Endodermal cell (in vitro differentiated cells): ENCODE results near the gene ZNF443. TPM values are rescaled to one million over a fixed set of nuclear protein-coding genes. Genes with fewer than 3 reads are reported as not detected.
A peak's percentile ranks its signal among the peaks of the same experiment; 100 is the strongest.
"Not testable (repeated sequence)": the region's sequence is repeated elsewhere in the genome, so short reads cannot be mapped to it uniquely, and the experiment has no call there.

ENCODE experiments used
- DNase-seq: peaks from one replicate; pipeline ENCODE4 v3.0.0-alpha.2; 2017
- H3K27ac ChIP-seq: 2 replicates; pipeline ENCODE4 v1.5.1; 2013; ENCODE audit warnings: mild to moderate bottlenecking, low read depth, low read length, moderate library complexity
- H3K27me3 ChIP-seq: 2 replicates; pipeline ENCODE4 v1.6.1; 2013; ENCODE audit warnings: mild to moderate bottlenecking, low read length, moderate library complexity; ENCODE audit not compliant: insufficient read depth, control insufficient read depth, poor library complexity, severe bottlenecking
- H3K36me3 ChIP-seq: 2 replicates; pipeline ENCODE4 v1.7.0; 2013; ENCODE audit warnings: mild to moderate bottlenecking, low read length, moderate library complexity; ENCODE audit not compliant: control insufficient read depth, insufficient read depth
- H3K4me1 ChIP-seq: one replicate; pipeline ENCODE4 v1.7.0; 2013; ENCODE audit warnings: low read length; ENCODE audit not compliant: control insufficient read depth, insufficient read depth
- H3K4me3 ChIP-seq: 2 replicates; pipeline ENCODE4 v1.5.1; 2013; ENCODE audit warnings: mild to moderate bottlenecking, low read length, moderate library complexity
- H3K9ac ChIP-seq: 2 replicates; pipeline ENCODE4 v1.6.1; 2013; ENCODE audit warnings: mild to moderate bottlenecking, low read length, moderate library complexity; ENCODE audit not compliant: poor library complexity, severe bottlenecking; ENCODE audit errors: extremely low read depth
- H3K9me3 ChIP-seq: 2 replicates; pipeline ENCODE4 v1.6.1; 2013; ENCODE audit warnings: mild to moderate bottlenecking, low read length, moderate library complexity; ENCODE audit not compliant: control insufficient read depth
- H3K27ac Mint-ChIP-seq: 2 replicates; pipeline ENCODE4 v1.8.0; 2020; ENCODE audit warnings: mixed read lengths
- H3K27me3 Mint-ChIP-seq: 2 replicates; pipeline ENCODE4 v1.8.0; 2021; ENCODE audit warnings: mild to moderate bottlenecking, mixed read lengths; ENCODE audit not compliant: insufficient read depth
- H3K36me3 Mint-ChIP-seq: 2 replicates; pipeline ENCODE4 v1.8.0; 2020; ENCODE audit warnings: low read depth, mixed read lengths
- H3K4me1 Mint-ChIP-seq: 2 replicates; pipeline ENCODE4 v1.8.0; 2020; ENCODE audit warnings: mixed read lengths
- H3K4me3 Mint-ChIP-seq: 2 replicates; pipeline ENCODE4 v1.8.0; 2020; ENCODE audit warnings: mild to moderate bottlenecking, moderate library complexity, mixed read lengths
- H3K9me3 Mint-ChIP-seq: 2 replicates; pipeline ENCODE4 v1.8.0; 2020; ENCODE audit warnings: mild to moderate bottlenecking, mixed read lengths
- WGBS, 2 experiments: methylation state at CpG; one replicate each; pipeline versions ENCODE4 v1.1.5 to v1.1.7; 2013; ENCODE audit warnings: missing lambda C conversion rate in 2 of 2, mixed read lengths in 1 of 2; ENCODE audit not compliant: insufficient coverage in 1 of 2, insufficient read length in 1 of 2; 5-methylcytosine and 5-hydroxymethylcytosine counted together
- total RNA-seq, 2 donors: library from RNA; stranded (reverse); fragmentation: NEBNext Ultra II Directional in 1 of 2; extraction: Animal tissue kit (Norgen Biotek cat#: 25700) in 1 of 2; gene quantifications; 2 replicates in 1 of 2; 3 replicates in 1 of 2; pipeline ENCODE4 v1.2.1, GENCODE V29; 2021
- TF ChIP-seq, protein P1 (sequence below): fragments of 200-600 bp; sonication (generic); conservative IDR thresholded peaks from 2 replicates; pipeline ENCODE4 v1.5.0; 2021; ENCODE audit warnings: antibody characterized with exemption, mild to moderate bottlenecking

ZNF443 gene
- total RNA-seq, 2 donors from 2014 or later = 14.3 to 18.6 TPM

DNA sequence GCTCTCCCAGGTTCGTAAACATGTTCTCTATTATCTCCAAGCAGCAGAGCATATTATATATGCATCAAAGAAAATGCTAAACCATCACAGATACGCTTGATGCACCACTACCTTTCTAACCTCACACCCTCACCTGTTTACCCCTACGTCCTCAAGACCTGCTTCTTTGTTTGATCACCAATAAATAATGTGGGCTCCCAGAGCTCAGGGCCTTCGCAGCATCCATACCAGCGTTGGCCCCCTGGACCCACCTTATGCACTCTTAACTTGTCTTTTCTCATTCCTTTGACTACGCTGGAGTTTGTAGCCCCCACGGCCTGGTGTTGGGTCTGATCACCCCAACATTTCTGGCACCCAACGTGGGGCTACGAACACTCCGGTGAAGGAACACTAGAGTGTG, 10.0 kb upstream of the ZNF443 start:
- Mint-ChIP-seq H3K9me3 (peaks cover 74% of the 10 kb centered on the region), H3K27ac (no peak overlapping the region), H3K4me3 (no peak overlapping the region), H3K27me3 (no peaks in the 10 kb centered on the region), H3K4me1 (no peaks in the 10 kb centered on the region), H3K36me3 (peaks cover 8% of the 10 kb centered on the region)
- TF ChIP-seq, protein P1, sequence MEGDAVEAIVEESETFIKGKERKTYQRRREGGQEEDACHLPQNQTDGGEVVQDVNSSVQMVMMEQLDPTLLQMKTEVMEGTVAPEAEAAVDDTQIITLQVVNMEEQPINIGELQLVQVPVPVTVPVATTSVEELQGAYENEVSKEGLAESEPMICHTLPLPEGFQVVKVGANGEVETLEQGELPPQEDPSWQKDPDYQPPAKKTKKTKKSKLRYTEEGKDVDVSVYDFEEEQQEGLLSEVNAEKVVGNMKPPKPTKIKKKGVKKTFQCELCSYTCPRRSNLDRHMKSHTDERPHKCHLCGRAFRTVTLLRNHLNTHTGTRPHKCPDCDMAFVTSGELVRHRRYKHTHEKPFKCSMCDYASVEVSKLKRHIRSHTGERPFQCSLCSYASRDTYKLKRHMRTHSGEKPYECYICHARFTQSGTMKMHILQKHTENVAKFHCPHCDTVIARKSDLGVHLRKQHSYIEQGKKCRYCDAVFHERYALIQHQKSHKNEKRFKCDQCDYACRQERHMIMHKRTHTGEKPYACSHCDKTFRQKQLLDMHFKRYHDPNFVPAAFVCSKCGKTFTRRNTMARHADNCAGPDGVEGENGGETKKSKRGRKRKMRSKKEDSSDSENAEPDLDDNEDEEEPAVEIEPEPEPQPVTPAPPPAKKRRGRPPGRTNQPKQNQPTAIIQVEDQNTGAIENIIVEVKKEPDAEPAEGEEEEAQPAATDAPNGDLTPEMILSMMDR = no peak
- Histone ChIP-seq H3K27ac (no peak overlapping the region), H3K36me3 (no peaks in the 10 kb centered on the region), H3K9me3 (peaks cover 58% of the 10 kb centered on the region), H3K4me1 (no peaks in the 10 kb centered on the region), H3K4me3 (peak overlapping the region; percentile 29), H3K9ac (no peak overlapping the region), H3K27me3 (no peaks in the 10 kb centered on the region)
- 79 to 82% methylated on average over 7 to 10 of the region's 10 CpGs for WGBS, 2 experiments
- peak; percentile 40 for DNase-seq

DNA sequence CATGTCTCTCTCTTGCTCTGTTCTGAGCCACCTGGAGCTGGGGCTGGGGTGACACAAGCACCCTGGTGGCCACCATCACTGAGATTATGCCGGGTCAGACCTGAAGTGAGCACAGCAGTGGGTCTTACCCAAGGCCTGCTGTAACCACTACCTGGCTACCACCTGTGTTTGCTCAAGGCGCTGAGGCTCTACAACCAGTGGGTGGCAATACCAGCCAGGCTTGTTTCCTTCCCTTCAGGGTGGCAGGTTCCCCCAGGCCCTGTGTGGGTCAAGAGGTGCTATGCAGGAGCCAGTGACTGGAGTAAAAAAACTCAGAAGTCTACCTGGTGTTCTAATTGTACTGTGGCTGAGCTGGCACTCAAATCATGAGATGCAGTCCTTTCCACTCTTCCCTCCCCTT, 8.0 kb upstream of the ZNF443 start:
- no peak for DNase-seq
- Histone ChIP-seq H3K9me3 (peaks cover 60% of the 10 kb centered on the region), H3K4me1 (no peaks in the 10 kb centered on the region), H3K36me3 (no peaks in the 10 kb centered on the region), H3K27me3 (no peaks in the 10 kb centered on the region), H3K27ac (no peak overlapping the region), H3K9ac (no peak overlapping the region), H3K4me3 (no peak overlapping the region)
- Mint-ChIP-seq H3K4me3 (no peak overlapping the region), H3K4me1 (no peaks in the 10 kb centered on the region), H3K27ac (no peak overlapping the region), H3K36me3 (peaks cover 8% of the 10 kb centered on the region), H3K9me3 (peaks cover 79% of the 10 kb centered on the region), H3K27me3 (no peaks in the 10 kb centered on the region)
- WGBS, 2 experiments = 63 to 66% methylated on average over 1 to 2 of the region's 2 CpGs
- TF ChIP-seq, protein P1 = no peak

DNA sequence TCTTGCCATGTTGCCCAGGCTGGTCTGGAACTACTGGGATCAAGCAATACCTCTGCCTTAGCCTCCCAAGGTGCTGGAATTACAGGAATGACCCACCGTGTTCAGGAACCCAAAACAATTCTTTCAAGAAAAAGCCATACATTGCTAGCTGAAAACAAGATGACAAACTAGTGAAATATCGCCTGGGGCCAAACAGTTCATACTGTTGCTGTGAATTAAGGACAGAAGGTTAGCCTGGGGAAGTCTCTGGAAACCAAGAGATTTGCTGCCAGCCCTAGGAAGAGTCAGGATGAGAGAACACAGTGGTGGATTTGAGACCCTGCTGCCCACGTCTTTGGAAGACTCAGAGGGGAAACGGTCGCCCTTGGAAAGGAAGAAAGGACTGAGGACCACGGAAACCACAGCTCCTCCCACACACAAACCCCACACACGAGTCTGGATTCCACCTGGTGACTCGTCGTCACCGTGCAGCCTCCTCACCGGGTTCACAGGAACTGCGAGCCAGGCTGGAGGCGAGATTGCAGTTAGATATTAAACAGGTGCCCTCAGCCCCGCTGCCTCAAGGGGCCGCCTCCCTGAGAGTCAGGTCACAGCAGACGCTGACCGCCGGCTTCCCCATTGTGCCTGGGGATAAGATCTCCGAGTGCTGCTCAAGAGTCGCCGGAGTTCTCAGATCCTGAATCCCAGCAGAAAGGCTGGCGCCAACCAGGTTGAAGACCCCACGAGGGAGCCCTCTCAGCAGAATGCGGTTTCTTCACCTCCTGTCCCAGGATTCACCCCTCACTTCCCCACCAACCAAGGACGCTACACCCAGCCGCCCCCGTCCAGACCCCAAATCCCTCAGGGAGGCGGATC, 908 bp downstream of the ZNF443 start:
- WGBS, 2 experiments = 3 to 14% methylated on average over 1 to 22 of the region's 28 CpGs
- H3K27me3 Mint-ChIP-seq, H3K4me1 ChIP-seq, H3K4me1 Mint-ChIP-seq, H3K36me3 ChIP-seq, H3K27me3 ChIP-seq: not testable (repeated sequence)
- DNase-seq = peak; percentile 54
- Histone ChIP-seq H3K4me3 (peak overlapping the region; percentile 88), H3K9ac (peak overlapping the region; percentile 89), H3K27ac (peak overlapping the region; percentile 92), H3K9me3 (peaks cover 29% of the 10 kb centered on the region)
- Mint-ChIP-seq H3K27ac (peak overlapping the region; percentile 99), H3K9me3 (peaks cover 50% of the 10 kb centered on the region), H3K36me3 (peaks cover 23% of the 10 kb centered on the region), H3K4me3 (peak overlapping the region; percentile 95)

DNA sequence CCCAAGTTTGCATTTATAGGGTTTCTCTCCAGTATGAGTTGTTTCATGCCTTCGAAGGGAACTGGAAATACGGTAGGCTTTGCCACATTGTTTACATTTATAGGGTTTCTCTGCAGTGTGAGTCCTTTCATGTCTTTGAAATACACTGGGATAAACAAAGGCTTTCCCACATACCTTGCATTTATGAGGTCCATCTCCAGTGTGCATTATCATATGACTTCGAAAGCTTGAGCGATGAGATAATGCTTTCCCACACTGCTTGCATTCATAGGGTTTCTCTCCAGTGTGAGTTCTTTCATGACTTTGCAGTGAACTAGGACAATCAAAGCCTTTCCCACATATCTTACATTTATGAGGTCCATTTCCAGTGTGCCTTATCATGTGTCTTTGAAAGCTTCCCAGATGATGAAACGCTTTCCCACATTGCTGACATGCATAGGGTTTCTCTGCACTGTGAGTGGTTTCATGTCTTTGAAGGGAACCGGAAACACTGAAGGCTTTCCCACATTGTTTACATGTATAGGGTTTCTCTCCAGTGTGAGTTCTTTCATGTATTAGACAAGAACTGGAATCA, 10.0 kb downstream of the ZNF443 start:
- H3K4me1 Mint-ChIP-seq, H3K27me3 Mint-ChIP-seq, H3K27me3 ChIP-seq, H3K27ac Mint-ChIP-seq, H3K27ac ChIP-seq, H3K4me1 ChIP-seq, H3K9ac ChIP-seq, DNase-seq, H3K4me3 Mint-ChIP-seq: not testable (repeated sequence)
- Histone ChIP-seq H3K9me3 (peaks cover 74% of the 10 kb centered on the region), H3K36me3 (peaks cover 55% of the 10 kb centered on the region), H3K4me3 (peak overlapping the region; percentile 45)
- H3K36me3 Mint-ChIP-seq = peaks cover 81% of the 10 kb centered on the region
- 94 to 98% methylated on average over 5 to 6 of the region's 6 CpGs for WGBS, 2 experiments
- H3K9me3 Mint-ChIP-seq = peaks cover 83% of the 10 kb centered on the region
